COR-L47 (cell line): ENCODE data around the gene NEK11.

Source experiments
- DNase-seq: peaks from one replicate; lab custom pipeline; 2025; lab: John Stamatoyannopoulos, UW

NEK11 gene

DNA sequence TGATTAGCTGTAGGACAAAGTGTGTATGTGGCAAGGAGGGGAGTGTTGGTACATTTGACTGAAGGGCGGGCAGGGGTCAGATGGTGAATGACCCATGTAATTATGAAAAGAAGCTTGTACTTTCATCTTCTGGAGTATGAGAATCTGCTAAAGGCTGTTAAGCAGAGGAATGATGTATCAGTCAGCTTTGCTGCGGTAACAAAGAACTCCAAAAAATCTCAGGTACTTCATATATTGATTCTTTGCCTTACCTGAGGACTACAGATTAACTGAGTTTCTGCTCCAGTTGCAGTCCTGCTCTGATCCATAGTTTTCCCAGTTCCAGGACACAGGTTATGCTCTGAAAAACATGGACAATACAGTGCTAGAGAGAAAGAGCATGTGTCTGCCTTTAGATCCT is 115.1 kb downstream of the NEK11 start:
- no peak for DNase-seq

DNA sequence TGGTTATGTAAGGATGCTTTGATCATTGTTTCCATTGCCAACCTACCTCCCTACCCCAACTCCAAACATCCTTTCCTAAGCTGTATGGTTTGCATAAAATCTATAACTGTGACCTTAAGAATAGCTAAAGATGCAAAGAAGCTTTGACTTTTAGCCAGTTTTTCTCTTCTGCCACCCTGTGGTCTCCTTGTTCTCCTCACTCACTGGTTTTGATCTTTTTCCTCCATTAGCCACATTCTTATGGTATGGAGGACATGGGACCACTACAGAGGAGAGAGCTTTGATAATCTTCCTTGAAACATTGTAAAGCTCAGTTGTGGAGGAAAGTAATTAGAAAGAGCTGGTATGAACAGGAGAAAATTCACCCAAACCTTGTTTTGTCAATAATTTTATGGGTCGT is 115.9 kb downstream of the NEK11 start:
- DNase-seq, result no peak

DNA sequence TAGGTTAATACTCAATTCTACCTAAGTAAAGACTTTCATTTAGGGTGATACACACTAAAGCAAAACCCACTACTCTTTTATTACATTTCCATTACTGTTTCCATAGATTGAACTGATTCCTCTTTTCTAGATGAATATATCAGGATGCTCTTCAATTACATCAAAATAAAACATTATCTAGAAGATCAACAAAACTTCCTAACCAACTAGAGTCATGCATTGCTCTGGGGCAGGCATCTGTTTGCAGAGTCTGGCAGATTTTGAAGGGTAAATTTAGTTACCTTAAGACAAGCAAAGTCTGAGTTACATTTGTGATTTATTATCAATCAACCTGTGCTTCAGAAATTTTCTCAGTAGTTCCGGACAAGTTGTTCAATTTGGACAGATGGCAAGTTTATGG is 117.1 kb downstream of the NEK11 start:
- no peak for DNase-seq

DNA sequence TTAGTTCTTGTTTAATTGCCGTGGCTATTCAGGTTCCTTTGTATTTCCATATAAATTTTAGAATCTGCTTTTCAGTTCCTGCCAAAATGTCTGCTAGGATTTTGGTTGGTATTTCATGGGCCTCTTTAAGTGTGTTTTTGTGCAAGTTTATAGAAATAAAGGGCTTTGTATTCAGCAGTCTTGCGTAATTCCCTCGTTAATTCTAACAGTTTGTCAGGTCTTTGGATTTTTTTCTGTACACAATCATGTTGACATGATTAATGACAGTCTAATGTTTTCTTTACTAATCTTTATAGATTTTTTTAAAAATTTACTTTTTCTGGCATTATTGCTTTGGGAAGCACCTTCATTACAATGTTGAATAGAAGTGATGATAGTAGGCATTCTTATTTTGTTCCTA is 120.9 kb downstream of the NEK11 start:
- no peak for DNase-seq

DNA sequence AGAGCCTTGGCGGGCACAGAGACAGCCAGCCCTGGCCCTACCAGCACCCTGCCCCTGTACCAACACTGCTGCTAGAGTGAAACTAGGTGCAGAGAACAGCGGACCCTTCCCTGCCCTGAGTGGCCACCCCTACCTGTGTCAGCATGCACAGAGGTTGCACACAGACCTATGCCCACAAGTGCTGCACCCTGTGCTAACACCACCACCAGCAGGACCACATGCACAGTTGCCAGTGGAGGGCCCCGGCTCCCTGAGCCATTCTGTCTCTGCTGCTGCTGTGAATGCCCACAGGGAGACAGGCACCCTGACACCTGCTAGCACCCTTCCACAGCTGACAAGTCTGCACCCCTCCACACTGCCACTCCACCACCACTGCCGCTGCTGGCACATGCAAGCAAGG is 131.8 kb downstream of the NEK11 start:
- no peak for DNase-seq

DNA sequence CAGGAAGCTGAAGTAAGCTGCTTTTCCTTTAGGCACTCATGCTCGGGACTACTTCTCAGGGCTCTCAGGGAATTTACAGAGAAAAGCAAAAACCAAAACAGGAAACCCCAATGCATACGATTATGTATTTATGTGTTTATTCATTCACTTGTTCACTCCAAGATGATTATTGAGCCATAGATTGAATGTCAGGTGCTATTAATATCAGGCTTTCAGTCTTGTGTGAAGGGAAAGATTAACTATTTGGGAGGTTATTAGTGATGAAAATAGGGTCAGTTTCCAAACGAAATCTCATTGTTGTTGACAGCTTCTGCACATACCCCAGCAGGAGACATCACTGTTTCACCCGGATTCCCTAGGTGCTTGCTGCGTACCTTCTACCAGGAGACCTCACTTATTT is 135.8 kb downstream of the NEK11 start:
- DNase-seq, result no peak

DNA sequence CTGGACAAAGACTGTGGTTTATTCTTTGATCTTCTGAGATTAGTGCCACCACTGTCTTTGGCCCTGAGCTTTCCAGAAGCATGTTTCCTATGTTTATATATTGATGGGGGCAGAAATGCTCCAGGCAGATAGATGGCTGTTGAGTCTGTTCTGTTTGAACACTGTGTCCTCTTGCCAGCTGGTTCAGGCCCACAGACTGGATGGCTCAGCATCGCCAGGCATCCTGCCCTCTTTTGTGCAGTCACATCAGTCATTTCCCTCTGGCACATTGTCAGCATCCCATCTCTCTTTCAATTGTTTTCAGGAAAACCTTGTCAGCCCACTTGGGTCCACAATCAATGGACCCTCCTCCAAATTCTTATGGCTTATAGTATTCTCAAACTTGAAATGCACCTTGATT is 141.2 kb downstream of the NEK11 start:
- no peak for DNase-seq

DNA sequence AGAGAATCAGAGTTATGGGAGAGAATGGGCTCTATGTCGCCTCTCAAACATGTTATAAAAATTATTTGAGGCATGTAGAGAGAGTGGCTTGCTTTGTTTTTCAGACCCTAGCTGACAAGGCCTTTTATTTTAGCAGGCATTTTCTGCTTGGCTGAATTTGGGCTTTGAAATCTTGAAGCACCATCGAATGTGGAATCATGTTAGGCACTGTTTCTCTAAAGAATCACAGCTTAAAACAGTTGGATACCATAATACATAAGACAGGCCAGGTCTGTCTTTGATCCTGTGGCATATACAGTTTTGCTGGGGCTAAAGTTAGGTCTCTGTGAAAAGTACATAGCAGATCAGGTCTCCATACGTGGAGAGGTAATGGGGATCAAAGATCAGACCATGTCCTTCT is 142.7 kb downstream of the NEK11 start:
- DNase-seq, result no peak

DNA sequence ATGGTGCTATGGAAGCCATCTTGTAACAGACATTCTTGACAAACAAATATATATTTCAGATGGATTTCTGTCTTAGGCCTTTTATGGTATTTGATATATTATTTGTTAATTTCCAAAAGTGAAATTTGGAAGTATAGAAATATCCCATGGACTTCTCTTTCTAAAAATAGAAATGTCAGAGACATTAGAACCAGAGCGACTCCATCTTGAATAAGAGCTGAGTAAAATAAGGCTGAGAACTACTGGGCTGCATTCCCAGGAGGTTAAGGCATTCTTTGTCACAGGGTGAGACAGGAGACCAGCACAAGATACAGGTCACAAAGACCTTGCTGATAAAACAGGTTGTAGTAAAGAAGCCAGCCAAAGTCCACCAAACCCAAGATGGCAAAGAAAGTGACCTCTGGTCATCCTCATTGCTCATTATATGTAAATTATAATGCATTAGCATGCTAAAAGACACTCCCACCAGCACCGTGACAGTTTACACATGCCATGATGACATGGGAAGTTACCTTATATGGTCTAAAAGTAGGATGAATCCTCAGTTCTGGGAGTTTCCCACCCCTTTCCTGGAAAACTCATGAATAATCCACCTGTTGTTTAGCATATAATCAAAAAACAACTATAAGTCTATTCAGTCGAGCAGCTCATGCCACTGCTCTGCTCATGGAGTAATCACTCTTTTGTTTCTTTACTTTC is 146.0 kb downstream of the NEK11 start:
- DNase-seq, result no peak

DNA sequence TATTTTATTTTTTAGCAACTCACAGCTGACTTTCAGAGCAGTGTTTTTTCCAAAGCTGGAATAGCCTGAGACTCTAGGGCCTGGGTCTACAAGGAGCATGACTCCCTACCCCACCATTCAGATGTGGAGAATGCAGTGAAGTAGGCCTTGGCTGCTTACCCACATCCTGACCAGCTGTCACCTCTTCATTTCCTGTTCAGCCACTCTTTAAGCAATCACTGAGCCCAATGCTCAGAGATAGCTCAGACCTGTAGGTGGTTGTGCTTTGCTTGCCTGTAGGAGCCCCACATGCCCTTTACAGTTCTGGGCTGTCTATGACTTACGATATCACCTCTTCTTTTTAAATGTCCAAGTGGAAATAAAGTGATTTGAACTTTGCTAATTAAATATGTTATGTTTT is 148.1 kb downstream of the NEK11 start:
- no peak for DNase-seq

DNA sequence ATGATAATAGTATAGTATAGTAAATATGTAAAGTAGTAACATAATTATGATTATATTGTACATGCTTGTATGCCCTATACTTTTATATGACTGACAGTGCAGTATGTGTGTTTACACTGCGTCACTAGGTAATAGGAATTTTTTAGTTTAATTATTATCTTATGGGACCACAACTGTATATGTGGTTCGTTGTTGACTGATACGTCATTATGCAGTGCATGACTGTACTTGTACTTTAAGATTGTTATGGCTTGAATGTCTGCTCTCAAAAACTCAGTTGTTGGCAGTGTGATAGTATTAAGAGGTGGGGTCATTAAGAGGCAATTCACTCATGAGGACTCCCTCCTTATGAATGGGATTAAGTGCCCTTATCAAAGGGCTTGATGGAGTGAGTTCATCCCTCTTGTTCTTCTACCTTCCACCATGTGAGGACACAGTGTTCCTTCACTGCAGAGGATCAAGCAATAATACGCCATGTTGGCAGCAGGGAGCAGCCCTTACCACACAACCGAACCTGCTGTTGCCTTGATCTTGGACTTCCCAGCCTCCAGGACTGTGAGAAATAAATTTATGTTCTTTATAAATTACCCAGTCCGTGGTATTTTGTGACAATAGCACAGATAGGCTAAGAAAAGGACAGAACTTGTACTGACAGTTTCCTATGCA is 152.2 kb downstream of the NEK11 start:
- no peak for DNase-seq

DNA sequence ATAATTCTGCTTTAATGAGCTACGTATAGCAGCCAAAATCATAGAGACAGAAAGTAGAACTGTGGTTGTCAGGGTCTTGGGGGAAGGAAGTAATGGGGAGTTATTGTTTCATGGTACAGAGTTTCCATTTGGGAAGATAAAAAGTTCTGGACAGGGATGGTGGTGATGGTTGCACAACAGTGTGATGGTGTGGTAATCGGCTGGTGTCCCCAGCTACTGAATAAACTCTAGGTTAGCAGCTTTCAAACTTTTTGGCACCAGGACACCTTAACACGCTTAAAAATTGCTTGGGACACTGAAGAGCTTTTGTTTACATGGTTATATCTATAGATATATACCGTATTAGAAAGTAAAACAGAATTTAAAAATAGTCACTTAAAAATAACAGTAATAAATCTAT is 166.0 kb downstream of the NEK11 start:
- no peak for DNase-seq

DNA sequence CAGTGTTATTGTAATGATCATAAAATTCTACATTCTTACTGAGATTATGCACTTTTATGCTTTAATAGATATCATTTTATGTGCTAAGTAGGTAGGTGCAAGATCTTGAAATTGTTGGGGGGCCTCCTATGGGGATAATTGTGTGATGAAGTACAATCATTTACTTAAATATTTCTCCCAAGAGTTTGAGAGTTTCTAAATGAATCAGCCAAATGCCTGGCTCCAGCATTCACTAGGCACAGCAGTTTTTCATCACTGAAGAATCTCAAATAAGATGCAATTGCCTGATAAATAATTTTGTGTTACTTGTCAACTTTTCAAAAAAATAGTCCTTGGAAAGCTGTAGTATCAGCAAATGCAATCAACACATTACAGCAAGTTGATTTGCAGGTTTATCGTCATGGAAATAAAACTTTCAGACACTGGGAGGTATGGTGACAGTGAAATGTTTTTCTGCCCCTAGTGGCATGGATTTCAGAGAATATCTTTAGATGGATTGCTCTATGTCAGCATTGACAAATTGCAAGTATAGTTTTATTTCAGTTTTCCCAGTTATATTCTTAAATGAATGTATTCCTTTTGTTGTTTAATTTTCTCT is 167.1 kb downstream of the NEK11 start:
- no peak for DNase-seq

DNA sequence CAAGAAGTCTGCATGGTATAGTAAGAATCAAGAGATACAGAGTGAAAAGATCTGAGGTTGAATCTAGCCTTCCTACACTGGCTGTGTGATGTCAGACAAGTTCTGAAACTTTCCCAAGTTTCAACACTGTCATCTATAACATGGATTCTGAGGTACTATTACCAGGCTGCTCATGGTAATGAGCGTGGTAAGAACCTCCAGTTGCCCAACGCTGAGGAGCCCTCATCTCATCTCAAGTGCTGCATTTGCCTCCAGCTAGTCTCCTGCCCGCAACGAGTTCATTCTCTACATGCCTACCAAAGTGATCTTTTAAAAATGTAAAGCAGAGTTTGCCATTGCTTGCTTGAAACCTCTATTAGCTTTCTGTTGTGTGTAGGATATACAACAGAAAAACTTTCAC is 168.1 kb downstream of the NEK11 start:
- DNase-seq, result no peak

DNA sequence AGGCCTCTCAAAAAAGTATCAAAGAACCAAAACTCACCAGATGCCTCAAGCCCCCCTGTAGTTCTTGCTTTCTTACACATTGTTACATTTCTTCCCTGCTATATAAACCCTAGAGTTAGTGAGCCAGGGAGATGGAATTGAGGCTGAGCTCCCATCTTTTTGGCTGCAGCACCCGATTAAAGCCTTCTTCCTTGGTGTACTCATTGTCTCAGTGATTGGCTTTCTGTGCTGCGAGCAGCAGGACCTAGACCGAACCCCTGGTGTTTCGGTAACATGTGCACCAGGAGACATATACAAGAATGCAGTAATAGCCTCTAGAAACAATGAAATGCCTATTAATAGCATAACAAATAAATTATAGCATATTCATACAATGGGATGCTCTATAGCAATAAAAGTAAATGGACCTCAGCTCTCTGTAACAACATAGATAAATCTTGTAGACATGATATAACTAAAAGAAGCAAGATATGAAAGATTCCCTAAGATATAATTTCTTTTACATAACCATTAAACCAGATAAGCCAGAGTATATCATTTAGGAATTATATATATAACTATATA is 174.0 kb downstream of the NEK11 start:
- no peak for DNase-seq

DNA sequence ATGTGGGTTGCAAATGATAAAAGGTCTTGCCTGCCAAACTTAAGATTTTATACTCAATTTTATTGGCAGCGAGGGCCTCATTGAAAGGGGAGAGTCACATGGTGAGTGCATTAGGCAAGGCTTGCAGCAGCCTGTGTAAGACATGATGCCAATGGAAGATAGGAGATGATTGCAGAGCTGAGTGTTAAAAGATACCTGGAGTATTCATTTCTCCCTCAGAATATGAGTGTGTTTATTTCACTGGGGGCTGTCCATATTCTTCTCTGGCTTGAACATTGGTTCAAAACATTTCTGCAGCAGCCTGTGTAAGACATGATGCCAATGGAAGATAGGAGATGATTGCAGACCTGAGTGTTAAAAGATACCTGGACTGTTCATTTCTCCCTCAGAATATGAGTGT is 189.7 kb downstream of the NEK11 start:
- no peak for DNase-seq

DNA sequence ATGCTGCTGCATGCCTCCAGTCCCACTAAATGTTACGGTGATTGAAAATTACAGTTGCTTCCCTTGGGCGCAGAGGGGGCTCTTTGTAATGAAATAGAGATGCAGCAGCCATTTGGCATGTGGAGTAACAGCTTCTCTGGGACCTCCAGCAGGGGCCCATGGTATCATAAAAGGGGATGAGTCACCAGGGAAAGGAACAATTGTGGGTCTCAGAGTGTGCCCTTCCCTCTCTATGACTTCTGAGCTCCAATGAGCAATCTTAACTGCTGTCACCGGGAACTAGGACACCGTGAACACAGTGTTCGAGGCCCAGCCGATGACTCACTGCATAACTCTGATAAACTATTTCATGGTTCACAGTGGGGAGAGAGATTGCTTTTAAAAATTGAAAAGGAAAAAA is 190.1 kb downstream of the NEK11 start:
- DNase-seq, result no peak

DNA sequence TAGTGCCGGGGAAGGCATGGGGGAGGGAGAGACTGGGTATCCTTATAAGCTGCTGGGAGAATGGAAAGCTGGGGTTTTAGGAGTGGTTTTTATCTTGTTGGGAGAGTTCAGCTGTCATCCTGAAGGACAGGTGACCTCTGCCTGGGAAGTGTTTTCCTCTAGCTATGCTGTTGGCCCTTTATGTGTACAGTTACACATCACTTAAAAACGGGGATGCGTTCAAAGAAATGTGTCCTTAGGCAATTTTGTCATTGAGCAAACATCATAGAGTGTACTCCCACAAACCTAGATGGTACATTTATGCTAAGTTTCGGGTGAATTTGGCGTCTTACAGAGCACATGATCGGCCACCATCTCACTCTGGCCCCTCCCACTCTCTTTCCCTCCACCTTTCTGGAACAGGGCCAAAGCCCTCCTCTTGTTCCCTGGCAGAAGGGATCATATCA is 190.6 kb downstream of the NEK11 start:
- no peak for DNase-seq

DNA sequence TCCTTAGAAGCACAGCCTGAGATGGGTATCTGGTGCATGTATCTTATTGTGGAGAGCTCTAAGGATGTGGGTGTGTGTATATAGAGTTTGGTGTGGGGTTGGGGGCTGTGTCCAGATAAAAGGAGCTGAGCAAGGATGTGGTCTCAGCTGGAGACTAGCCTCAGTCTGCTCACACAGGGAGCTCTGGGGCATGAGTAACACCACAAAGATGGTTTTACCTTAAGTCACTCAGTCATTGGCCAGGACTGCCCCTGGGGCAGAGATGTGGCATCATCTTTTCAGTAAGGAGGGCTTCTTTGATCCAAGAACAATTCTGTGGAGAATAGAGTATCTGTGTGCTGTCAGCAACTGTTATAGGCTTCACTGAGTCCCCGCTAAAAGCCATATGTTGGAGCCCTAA is 191.5 kb downstream of the NEK11 start:
- no peak for DNase-seq

DNA sequence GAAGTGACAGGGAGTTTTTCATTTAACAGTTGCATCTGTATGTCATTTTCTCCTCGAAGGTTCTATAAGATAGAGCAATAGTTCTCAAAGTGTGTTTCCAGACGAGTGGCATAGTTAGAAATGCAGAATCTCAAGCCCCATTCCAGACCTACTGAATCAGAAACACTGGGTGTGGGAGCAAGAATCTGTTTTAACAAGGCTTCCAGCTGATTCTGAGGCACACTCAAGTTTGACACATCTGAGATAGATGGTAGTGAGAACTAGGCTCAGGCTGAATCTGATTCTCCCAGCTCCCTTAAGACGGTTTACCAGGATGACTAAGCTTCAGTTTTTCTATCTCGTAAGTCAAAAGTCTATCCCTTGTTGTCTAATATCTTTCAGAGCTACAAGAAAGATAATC is 195.1 kb downstream of the NEK11 start:
- DNase-seq, result no peak

DNA sequence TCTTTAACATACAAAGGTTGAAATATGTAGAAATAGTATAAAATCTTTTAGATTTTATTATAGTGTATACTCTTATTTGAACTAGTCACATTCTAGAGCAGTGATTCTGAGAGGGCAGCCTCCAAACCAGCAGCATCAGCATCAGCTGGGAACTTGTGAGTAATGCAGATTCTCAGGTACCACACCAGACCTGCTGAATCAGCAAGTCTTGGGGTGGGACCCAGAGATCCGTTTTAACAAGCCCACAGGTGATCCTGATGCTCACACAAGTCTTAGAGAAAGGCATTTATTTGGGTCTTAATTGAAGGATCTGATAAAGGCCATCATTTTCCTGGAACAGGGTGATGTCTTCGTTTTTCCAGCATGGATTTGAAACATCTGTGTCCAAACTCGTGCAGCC is 195.9 kb downstream of the NEK11 start:
- no peak for DNase-seq

DNA sequence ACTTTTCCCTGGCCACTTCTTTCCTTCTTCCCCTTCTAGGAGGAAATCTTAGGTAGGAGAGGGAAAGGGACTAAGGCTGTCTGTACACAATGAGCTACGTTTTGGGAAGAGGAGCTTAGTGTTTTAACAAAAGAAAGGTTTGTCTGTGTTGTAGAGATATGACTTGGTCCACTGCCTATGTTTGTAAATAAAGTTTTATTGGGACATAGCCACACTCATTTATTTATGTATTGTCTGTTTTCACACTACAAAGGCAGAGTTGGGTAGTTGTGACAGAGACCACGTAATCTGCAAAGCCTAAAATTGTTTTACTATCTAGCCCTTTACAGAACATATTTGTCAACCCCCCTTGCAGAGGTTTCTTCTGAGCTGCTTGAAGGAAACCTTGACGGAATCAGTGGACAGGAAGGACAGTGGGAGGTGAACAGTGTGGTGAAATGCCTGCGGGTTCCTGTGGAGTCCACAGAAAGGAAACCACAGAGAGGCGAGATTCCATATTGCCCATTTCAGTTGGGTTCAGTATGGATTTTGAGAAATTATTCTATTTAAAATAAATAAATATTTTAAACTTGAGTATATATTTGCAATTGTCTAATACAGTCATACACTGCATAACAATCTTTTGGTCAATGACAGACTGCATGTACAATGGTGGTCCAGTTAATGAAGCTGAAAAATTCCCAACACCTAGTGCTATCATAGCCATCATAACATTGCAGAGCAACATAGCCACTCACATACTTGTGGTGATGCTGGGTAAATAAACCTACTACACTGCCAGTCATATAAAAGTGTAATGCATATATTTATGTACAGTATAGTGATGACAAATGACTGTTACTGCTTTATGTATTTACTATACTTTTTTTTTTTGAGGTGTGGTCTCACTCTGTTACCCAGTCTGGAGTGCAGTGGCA is 197.0 kb downstream of the NEK11 start:
- no peak for DNase-seq
